GM19463 (cell line): ENCODE measurements around the gene KLHL22.
A peak's percentile ranks its signal among the peaks of the same experiment; 100 is the strongest.
"Not testable (repeated sequence)": the region's sequence is repeated elsewhere in the genome, so short reads cannot be mapped to it uniquely, and the experiment has no call there.

ENCODE experiments used
- ATAC-seq: cut with Tn5 transposase; IDR thresholded peaks from one replicate; pipeline ENCODE4 v1.9.1; 2021; ENCODE audit warnings: mild to moderate bottlenecking, moderate library complexity; ENCODE audit not compliant: unreplicated experiment

Gene KLHL22

GRCh38 chr22:20506543-20507252 is 11.1 kb upstream of the KLHL22 start:
- ATAC-seq = no peak

- ATAC-seq = not testable (repeated sequence)
Measured at GRCh38 chr22:20504293-20504922, 8.8 kb upstream of the KLHL22 start.

- no peak for ATAC-seq
Measured at GRCh38 chr22:20503816-20504215, 8.2 kb upstream of the KLHL22 start.

GRCh38 chr22:20499769-20500168 is 4.2 kb upstream of the KLHL22 start:
- ATAC-seq = no peak

GRCh38 chr22:20498913-20499312 is 3.3 kb upstream of the KLHL22 start:
- ATAC-seq = no peak

GRCh38 chr22:20497426-20497825 is 1.8 kb upstream of the KLHL22 start:
- ATAC-seq = no peak

- peak; percentile 87 for ATAC-seq
Measured at GRCh38 chr22:20495861-20496681, 476 bp upstream of the KLHL22 start.

- ATAC-seq = no peak
Measured at GRCh38 chr22:20491346-20491745, 4.2 kb downstream of the KLHL22 start.

- ATAC-seq = no peak
Measured at GRCh38 chr22:20490941-20491307, 4.7 kb downstream of the KLHL22 start.

GRCh38 chr22:20490183-20490940 is 5.2 kb downstream of the KLHL22 start:
- ATAC-seq = no peak

- ATAC-seq = no peak
Measured at GRCh38 chr22:20488946-20489345, 6.6 kb downstream of the KLHL22 start.

GRCh38 chr22:20487715-20488114 is 7.9 kb downstream of the KLHL22 start:
- no peak for ATAC-seq

GRCh38 chr22:20486229-20486628 is 9.4 kb downstream of the KLHL22 start:
- no peak for ATAC-seq

GRCh38 chr22:20484948-20485683 is 10.5 kb downstream of the KLHL22 start:
- ATAC-seq = no peak

- ATAC-seq = no peak
Measured at GRCh38 chr22:20483771-20484170, 11.8 kb downstream of the KLHL22 start.

GRCh38 chr22:20483143-20483506 is 12.5 kb downstream of the KLHL22 start:
- ATAC-seq = not testable (repeated sequence)

GRCh38 chr22:20479612-20480196 is 15.9 kb downstream of the KLHL22 start:
- ATAC-seq = no peak

- ATAC-seq = not testable (repeated sequence)
Measured at GRCh38 chr22:20478059-20478458, 17.5 kb downstream of the KLHL22 start.

- ATAC-seq = not testable (repeated sequence)
Measured at GRCh38 chr22:20475569-20475968, 20.0 kb downstream of the KLHL22 start.

- no peak for ATAC-seq
Measured at GRCh38 chr22:20475115-20475436, 20.5 kb downstream of the KLHL22 start.
